NB4 (cell line): Measurements from ENCODE around the gene RAD51C.

Source experiments
- MYC ChIP-seq: IDR thresholded peaks from 2 replicates; pipeline ENCODE4 v1.6.1; 2011; ENCODE audit warnings: low read depth, low read length
- POLR2A ChIP-seq: IDR thresholded peaks from 2 replicates; pipeline ENCODE4 v1.6.1; 2011; ENCODE audit warnings: mild to moderate bottlenecking; ENCODE audit not compliant: insufficient read length; ENCODE audit errors: extremely low read depth
- TF ChIP-seq, protein P1 (sequence below): IDR thresholded peaks from one replicate; pipeline ENCODE4 v1.5.1; 2012; ENCODE audit warnings: low read depth, low read length
- TF ChIP-seq, protein P2 (sequence below): IDR thresholded peaks from 2 replicates; pipeline ENCODE4 v1.6.1; 2011; ENCODE audit warnings: low read depth, low read length

DNA sequence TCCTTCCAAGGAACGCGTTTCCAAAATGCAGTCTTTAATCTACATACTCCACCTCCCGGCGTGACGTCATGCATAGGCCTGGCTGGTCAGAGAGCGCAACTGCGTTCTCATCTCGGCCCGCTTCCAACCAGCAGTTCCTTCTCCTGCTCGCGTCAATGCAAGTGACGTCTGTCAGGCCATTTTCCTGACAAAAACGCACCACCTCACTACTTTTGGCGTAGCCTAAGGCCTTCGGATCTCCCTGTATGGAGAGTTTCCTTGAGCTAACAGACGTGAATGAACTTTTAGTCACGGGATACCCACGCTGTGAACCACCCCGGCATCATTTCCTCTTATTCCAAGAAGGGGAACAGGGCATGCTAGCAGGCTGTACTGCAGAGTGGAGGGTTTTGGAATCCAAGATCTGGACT, 25.5 kb upstream of the RAD51C start:
- TF ChIP-seq POLR2A (no peak), MYC (no peak)
- TF ChIP-seq, protein P1, sequence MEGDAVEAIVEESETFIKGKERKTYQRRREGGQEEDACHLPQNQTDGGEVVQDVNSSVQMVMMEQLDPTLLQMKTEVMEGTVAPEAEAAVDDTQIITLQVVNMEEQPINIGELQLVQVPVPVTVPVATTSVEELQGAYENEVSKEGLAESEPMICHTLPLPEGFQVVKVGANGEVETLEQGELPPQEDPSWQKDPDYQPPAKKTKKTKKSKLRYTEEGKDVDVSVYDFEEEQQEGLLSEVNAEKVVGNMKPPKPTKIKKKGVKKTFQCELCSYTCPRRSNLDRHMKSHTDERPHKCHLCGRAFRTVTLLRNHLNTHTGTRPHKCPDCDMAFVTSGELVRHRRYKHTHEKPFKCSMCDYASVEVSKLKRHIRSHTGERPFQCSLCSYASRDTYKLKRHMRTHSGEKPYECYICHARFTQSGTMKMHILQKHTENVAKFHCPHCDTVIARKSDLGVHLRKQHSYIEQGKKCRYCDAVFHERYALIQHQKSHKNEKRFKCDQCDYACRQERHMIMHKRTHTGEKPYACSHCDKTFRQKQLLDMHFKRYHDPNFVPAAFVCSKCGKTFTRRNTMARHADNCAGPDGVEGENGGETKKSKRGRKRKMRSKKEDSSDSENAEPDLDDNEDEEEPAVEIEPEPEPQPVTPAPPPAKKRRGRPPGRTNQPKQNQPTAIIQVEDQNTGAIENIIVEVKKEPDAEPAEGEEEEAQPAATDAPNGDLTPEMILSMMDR: no peak
- TF ChIP-seq, protein P2, sequence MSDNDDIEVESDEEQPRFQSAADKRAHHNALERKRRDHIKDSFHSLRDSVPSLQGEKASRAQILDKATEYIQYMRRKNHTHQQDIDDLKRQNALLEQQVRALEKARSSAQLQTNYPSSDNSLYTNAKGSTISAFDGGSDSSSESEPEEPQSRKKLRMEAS: no peak
